HEK293 (cell line): ENCODE results near the gene FGF6.

Experiments
- CTCF ChIA-PET: fragments of 350-600 bp; formaldehyde crosslinking; extraction: SDS; loops from one replicate; lab custom pipeline; 2021; ENCODE audit warnings: antibody characterized with exemption; lab: Yijun Ruan, JAX
- POLR2A ChIA-PET: fragments of 300-600 bp; formaldehyde crosslinking; extraction: SDS; loops from one replicate; lab custom pipeline; 2020; ENCODE audit warnings: antibody characterized with exemption, inconsistent platforms; lab: Yijun Ruan, JAX
- H3K27ac ChIP-seq: fragments of 200-500 bp; sonication (Bioruptor generic); 2 replicates; pipeline ENCODE4 v1.5.1; 2014; ENCODE audit warnings: low read depth, low read length, control low read depth, inconsistent platforms; ENCODE audit errors: extremely low read depth
- H3K36me3 ChIP-seq, 2 experiments: fragments of 200-500 bp in 1 of 2; sonication (Bioruptor generic) in 1 of 2; 1 replicate in 1 of 2; 2 replicates in 1 of 2; pipeline ENCODE4 v1.5.1; 2014 to 2017; ENCODE audit warnings: inconsistent platforms in 2 of 2, low read length in 2 of 2; ENCODE audit not compliant: control insufficient read depth in 2 of 2, insufficient read depth in 1 of 2
- H3K4me1 ChIP-seq: fragments of 200-500 bp; sonication (Bioruptor generic); 2 replicates; pipeline ENCODE4 v1.5.1; 2014; ENCODE audit warnings: mild to moderate bottlenecking, low read length, inconsistent platforms; ENCODE audit not compliant: control insufficient read depth, insufficient read depth
- H3K4me3 ChIP-seq: 2 replicates; pipeline ENCODE4 v1.5.1; 2011; ENCODE audit warnings: low read depth, mild to moderate bottlenecking, control low read depth, low read length, moderate library complexity
- H3K9me3 ChIP-seq: fragments of 200-500 bp; sonication (Bioruptor generic); 2 replicates; pipeline ENCODE4 v1.5.1; 2014; ENCODE audit warnings: low read depth, low read length, inconsistent platforms; ENCODE audit not compliant: control insufficient read depth, insufficient read depth
- GLI4 ChIP-seq: fragments of 450-650 bp; formaldehyde crosslinking; IDR thresholded peaks from 2 replicates; pipeline ENCODE4 v1.5.1; 2016; ENCODE audit warnings: missing biosample characterization, missing genetic modification characterization
- OSR2 ChIP-seq: fragments of 450-650 bp; formaldehyde crosslinking; IDR thresholded peaks from 2 replicates; pipeline ENCODE4 v1.5.1; 2016; ENCODE audit warnings: missing biosample characterization, missing genetic modification characterization
- REPIN1 ChIP-seq: fragments of 450-650 bp; formaldehyde crosslinking; IDR thresholded peaks from 2 replicates; pipeline ENCODE4 v1.5.1; 2017; ENCODE audit warnings: missing biosample characterization, missing genetic modification characterization, low read depth
- SETDB1 ChIP-seq: IDR thresholded peaks from one replicate; pipeline ENCODE4 v1.6.1; 2017; ENCODE audit warnings: mild to moderate bottlenecking, low read length, moderate library complexity, mixed read lengths; ENCODE audit not compliant: insufficient read length
- TRIM28 ChIP-seq: IDR thresholded peaks from 2 replicates; pipeline ENCODE4 v1.6.1; 2011; ENCODE audit warnings: low read length, control low read depth, borderline replicate concordance
- ZBTB8A ChIP-seq: fragments of 450-650 bp; formaldehyde crosslinking; IDR thresholded peaks from 2 replicates; pipeline ENCODE4 v1.5.1; 2016; ENCODE audit warnings: missing biosample characterization, missing genetic modification characterization
- ZFHX2 ChIP-seq: fragments of 450-650 bp; formaldehyde crosslinking; conservative IDR thresholded peaks from 2 replicates; pipeline ENCODE4 v1.5.1; 2016; ENCODE audit warnings: missing biosample characterization, missing genetic modification characterization
- ZNF10 ChIP-seq: fragments of 450-650 bp; formaldehyde crosslinking; IDR thresholded peaks from 2 replicates; pipeline ENCODE4 v1.5.1; 2017; ENCODE audit warnings: missing biosample characterization, missing genetic modification characterization
- ZNF221 ChIP-seq: fragments of 450-650 bp; formaldehyde crosslinking; IDR thresholded peaks from 2 replicates; pipeline ENCODE4 v1.5.1; 2017; ENCODE audit warnings: missing biosample characterization, missing genetic modification characterization, borderline replicate concordance
- ZNF23 ChIP-seq: fragments of 450-650 bp; formaldehyde crosslinking; IDR thresholded peaks from 2 replicates; pipeline ENCODE4 v1.5.1; 2016; ENCODE audit warnings: missing biosample characterization, missing genetic modification characterization, borderline replicate concordance
- ZNF549 ChIP-seq: fragments of 450-650 bp; IDR thresholded peaks from 2 replicates; pipeline ENCODE4 v1.5.1; 2018; ENCODE audit warnings: missing biosample characterization, missing genetic modification characterization, mild to moderate bottlenecking, inconsistent platforms, moderate library complexity
- ZNF585B ChIP-seq: fragments of 450-650 bp; formaldehyde crosslinking; IDR thresholded peaks from 2 replicates; pipeline ENCODE4 v1.5.1; 2016; ENCODE audit warnings: missing biosample characterization, missing genetic modification characterization
- ZNF600 ChIP-seq: fragments of 450-650 bp; formaldehyde crosslinking; IDR thresholded peaks from 2 replicates; pipeline ENCODE4 v1.5.1; 2016; ENCODE audit warnings: missing biosample characterization, missing genetic modification characterization
- ZNF610 ChIP-seq: fragments of 450-650 bp; formaldehyde crosslinking; IDR thresholded peaks from 2 replicates; pipeline ENCODE4 v1.5.1; 2016; ENCODE audit warnings: missing biosample characterization, missing genetic modification characterization, borderline replicate concordance
- ZSCAN30 ChIP-seq: fragments of 450-650 bp; IDR thresholded peaks from 2 replicates; pipeline ENCODE4 v1.5.1; 2018; ENCODE audit warnings: missing biosample characterization, mild to moderate bottlenecking, missing genetic modification characterization, moderate library complexity
- ZXDB ChIP-seq: fragments of 450-650 bp; formaldehyde crosslinking; IDR thresholded peaks from 2 replicates; pipeline ENCODE4 v1.5.1; 2016; ENCODE audit warnings: missing biosample characterization, missing genetic modification characterization
- TF ChIP-seq, protein P1 (sequence below): fragments of 450-650 bp; formaldehyde crosslinking; IDR thresholded peaks from 2 replicates; pipeline ENCODE4 v1.5.1; 2017; ENCODE audit warnings: missing biosample characterization, missing genetic modification characterization
- TF ChIP-seq, protein P2 (sequence below): fragments of 450-650 bp; formaldehyde crosslinking; optimal IDR thresholded peaks from 2 replicates; pipeline ENCODE3; 2016; ENCODE audit warnings: missing biosample characterization, mild to moderate bottlenecking, missing genetic modification characterization
- TF ChIP-seq, protein P3 (sequence below): fragments of 450-650 bp; IDR thresholded peaks from 2 replicates; pipeline ENCODE4 v1.5.1; 2018; ENCODE audit warnings: missing biosample characterization, missing genetic modification characterization
- TF ChIP-seq, protein P4 (sequence below): fragments of 450-650 bp; formaldehyde crosslinking; conservative IDR thresholded peaks from 2 replicates; pipeline ENCODE4 v1.5.1; 2016; ENCODE audit warnings: low read depth, missing biosample characterization, missing genetic modification characterization
- TF ChIP-seq, protein P5 (sequence below): sonication (generic); formaldehyde crosslinking; IDR thresholded peaks from 2 replicates; pipeline ENCODE4 v1.8.1; 2022; ENCODE audit warnings: mild to moderate bottlenecking, moderate library complexity, missing genetic modification reagents
- TF ChIP-seq, protein P6 (sequence below): fragments of 450-650 bp; formaldehyde crosslinking; IDR thresholded peaks from 2 replicates; pipeline ENCODE4 v1.5.1; 2016; ENCODE audit warnings: missing biosample characterization, missing genetic modification characterization

FGF6 gene

DNA sequence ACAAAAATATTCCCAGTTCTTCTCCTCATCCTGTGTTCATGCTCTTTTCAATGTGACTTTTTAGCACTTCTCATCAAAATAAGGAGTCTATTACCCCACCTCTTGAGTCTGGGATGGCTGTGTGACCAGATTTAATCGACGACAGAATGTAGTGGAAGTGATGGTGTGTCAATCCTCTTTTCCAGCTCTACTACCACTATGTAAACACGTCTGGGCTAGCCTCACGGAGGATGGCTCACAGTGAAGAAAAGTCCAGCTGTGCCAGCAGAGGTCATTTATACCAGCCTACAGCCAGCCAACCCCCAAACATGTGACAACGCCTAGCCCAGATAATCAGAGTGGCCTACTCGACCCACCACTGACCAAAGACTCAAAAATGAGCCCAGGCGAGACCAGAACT is 37.3 kb upstream of the FGF6 start (continued):
- TF ChIP-seq, protein P1, sequence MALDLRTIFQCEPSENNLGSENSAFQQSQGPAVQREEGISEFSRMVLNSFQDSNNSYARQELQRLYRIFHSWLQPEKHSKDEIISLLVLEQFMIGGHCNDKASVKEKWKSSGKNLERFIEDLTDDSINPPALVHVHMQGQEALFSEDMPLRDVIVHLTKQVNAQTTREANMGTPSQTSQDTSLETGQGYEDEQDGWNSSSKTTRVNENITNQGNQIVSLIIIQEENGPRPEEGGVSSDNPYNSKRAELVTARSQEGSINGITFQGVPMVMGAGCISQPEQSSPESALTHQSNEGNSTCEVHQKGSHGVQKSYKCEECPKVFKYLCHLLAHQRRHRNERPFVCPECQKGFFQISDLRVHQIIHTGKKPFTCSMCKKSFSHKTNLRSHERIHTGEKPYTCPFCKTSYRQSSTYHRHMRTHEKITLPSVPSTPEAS (tag by site-specific recombination) = no peak
- no peak for TF ChIP-seq REPIN1 (tag by site-specific recombination)

DNA sequence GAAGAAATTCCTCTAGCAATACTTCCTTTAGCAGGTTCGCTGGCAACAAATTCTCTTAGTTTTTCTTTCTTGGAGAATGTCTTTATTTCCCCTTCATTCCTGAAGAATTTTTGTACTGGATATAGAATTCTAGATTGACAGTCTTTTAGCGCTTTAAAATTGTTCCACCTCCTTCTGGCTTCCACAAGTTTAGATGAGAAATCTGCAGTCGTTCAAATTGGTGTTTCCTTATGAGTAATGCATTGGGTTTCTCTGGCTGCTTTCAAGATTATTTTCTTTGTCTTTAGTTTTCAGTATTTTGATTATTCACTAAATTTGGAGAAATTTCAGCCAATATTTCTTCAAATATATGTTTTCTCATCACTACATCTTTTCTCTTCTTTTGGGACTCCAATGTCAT is 33.3 kb upstream of the FGF6 start:
- H3K4me1 ChIP-seq = no peaks in the 10 kb centered on the region
- TF ChIP-seq ZNF549 (0 out of 2 replicates have a peak, but pooled peaks have one; percentile 19), ZNF585B (tag by site-specific recombination) (no peak), SETDB1 (peak; percentile 91), TRIM28 (peak; percentile 51; the same call in 1 of the 2 replicates)
- H3K9me3 ChIP-seq = no peaks in the 10 kb centered on the region
- no peaks in the 10 kb centered on the region for H3K36me3 ChIP-seq
- no peak overlapping the region for H3K4me3 ChIP-seq
- no peak overlapping the region for H3K27ac ChIP-seq
- ChIA-PET CTCF (no interaction called here), POLR2A (no interaction called here)

DNA sequence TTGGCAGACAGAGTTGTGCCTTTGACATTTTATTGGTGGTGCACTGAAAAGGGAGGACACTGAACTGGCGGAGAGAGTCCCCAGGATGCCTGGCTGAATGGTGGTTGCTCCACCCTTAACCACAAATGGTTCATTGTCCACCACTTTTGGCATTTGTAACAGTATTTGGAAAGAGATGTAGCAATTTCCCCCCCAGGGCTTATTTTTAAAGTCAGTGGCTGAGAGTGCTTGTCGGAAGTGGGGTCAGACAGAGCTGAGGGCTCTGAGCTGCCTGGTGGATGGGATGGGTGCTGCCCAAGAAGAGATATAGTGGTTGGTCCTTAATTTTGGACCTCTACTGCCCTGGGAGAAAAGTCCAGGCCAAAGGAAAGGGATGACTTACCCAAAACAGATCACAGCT is 31.5 kb upstream of the FGF6 start:
- CTCF ChIA-PET = no interaction called here
- Histone ChIP-seq H3K27ac (no peak overlapping the region), H3K4me3 (no peak overlapping the region), H3K4me1 (no peaks in the 10 kb centered on the region), H3K36me3 (no peaks in the 10 kb centered on the region), H3K9me3 (no peaks in the 10 kb centered on the region)
- POLR2A ChIA-PET = no interaction called here
- TF ChIP-seq, protein P2, sequence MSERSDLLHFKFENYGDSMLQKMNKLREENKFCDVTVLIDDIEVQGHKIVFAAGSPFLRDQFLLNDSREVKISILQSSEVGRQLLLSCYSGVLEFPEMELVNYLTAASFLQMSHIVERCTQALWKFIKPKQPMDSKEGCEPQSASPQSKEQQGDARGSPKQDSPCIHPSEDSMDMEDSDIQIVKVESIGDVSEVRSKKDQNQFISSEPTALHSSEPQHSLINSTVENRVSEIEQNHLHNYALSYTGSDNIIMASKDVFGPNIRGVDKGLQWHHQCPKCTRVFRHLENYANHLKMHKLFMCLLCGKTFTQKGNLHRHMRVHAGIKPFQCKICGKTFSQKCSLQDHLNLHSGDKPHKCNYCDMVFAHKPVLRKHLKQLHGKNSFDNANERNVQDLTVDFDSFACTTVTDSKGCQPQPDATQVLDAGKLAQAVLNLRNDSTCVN (tag by site-specific recombination) = no peak
- TF ChIP-seq, protein P3, sequence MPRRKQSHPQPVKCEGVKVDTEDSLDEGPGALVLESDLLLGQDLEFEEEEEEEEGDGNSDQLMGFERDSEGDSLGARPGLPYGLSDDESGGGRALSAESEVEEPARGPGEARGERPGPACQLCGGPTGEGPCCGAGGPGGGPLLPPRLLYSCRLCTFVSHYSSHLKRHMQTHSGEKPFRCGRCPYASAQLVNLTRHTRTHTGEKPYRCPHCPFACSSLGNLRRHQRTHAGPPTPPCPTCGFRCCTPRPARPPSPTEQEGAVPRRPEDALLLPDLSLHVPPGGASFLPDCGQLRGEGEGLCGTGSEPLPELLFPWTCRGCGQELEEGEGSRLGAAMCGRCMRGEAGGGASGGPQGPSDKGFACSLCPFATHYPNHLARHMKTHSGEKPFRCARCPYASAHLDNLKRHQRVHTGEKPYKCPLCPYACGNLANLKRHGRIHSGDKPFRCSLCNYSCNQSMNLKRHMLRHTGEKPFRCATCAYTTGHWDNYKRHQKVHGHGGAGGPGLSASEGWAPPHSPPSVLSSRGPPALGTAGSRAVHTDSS (tag by site-specific recombination) = no peak
- TF ChIP-seq ZFHX2 (no peak), ZNF600 (no peak), ZNF23 (tag by site-specific recombination) (no peak), ZNF221 (no peak), ZNF610 (tag by site-specific recombination) (no peak), ZXDB (tag by site-specific recombination) (no peak), ZSCAN30 (tag by site-specific recombination) (no peak), GLI4 (tag by site-specific recombination) (no peak), ZNF10 (tag by site-specific recombination) (no peak), ZBTB8A (tag by site-specific recombination) (no peak), OSR2 (no peak)
- TF ChIP-seq, protein P4, sequence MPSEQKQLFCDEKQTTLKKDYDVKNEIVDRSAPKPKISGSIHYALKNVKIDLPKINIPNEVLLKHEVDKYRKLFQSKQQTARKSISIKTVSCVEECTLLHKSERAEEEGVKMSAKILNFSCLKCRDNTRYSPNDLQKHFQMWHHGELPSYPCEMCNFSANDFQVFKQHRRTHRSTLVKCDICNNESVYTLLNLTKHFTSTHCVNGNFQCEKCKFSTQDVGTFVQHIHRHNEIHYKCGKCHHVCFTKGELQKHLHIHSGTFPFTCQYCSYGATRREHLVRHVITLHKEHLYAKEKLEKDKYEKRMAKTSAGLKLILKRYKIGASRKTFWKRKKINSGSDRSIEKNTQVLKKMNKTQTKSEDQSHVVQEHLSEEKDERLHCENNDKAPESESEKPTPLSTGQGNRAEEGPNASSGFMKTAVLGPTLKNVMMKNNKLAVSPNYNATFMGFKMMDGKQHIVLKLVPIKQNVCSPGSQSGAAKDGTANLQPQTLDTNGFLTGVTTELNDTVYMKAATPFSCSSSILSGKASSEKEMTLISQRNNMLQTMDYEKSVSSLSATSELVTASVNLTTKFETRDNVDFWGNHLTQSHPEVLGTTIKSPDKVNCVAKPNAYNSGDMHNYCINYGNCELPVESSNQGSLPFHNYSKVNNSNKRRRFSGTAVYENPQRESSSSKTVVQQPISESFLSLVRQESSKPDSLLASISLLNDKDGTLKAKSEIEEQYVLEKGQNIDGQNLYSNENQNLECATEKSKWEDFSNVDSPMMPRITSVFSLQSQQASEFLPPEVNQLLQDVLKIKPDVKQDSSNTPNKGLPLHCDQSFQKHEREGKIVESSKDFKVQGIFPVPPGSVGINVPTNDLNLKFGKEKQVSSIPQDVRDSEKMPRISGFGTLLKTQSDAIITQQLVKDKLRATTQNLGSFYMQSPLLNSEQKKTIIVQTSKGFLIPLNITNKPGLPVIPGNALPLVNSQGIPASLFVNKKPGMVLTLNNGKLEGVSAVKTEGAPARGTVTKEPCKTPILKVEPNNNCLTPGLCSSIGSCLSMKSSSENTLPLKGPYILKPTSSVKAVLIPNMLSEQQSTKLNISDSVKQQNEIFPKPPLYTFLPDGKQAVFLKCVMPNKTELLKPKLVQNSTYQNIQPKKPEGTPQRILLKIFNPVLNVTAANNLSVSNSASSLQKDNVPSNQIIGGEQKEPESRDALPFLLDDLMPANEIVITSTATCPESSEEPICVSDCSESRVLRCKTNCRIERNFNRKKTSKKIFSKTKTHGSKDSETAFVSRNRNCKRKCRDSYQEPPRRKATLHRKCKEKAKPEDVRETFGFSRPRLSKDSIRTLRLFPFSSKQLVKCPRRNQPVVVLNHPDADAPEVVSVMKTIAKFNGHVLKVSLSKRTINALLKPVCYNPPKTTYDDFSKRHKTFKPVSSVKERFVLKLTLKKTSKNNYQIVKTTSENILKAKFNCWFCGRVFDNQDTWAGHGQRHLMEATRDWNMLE (tag by site-specific recombination) = no peak
- TF ChIP-seq, protein P5, sequence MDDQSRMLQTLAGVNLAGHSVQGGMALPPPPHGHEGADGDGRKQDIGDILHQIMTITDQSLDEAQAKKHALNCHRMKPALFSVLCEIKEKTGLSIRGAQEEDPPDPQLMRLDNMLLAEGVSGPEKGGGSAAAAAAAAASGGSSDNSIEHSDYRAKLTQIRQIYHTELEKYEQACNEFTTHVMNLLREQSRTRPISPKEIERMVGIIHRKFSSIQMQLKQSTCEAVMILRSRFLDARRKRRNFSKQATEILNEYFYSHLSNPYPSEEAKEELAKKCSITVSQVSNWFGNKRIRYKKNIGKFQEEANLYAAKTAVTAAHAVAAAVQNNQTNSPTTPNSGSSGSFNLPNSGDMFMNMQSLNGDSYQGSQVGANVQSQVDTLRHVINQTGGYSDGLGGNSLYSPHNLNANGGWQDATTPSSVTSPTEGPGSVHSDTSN = no peak
- TF ChIP-seq, protein P6, sequence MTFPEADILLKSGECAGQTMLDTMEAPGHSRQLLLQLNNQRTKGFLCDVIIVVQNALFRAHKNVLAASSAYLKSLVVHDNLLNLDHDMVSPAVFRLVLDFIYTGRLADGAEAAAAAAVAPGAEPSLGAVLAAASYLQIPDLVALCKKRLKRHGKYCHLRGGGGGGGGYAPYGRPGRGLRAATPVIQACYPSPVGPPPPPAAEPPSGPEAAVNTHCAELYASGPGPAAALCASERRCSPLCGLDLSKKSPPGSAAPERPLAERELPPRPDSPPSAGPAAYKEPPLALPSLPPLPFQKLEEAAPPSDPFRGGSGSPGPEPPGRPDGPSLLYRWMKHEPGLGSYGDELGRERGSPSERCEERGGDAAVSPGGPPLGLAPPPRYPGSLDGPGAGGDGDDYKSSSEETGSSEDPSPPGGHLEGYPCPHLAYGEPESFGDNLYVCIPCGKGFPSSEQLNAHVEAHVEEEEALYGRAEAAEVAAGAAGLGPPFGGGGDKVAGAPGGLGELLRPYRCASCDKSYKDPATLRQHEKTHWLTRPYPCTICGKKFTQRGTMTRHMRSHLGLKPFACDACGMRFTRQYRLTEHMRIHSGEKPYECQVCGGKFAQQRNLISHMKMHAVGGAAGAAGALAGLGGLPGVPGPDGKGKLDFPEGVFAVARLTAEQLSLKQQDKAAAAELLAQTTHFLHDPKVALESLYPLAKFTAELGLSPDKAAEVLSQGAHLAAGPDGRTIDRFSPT = no peak
